H9 (cell line): Measurements from ENCODE around the gene STK26. TPM values are rescaled to one million over a fixed set of nuclear protein-coding genes. Genes with fewer than 3 reads are reported as not detected.

ENCODE experiments used
- DNase-seq: peaks from one replicate; pipeline ENCODE4 v3.0.0-alpha.2; 2017
- H2AFZ ChIP-seq: one replicate; pipeline ENCODE4 v1.6.1; 2013; ENCODE audit warnings: mild to moderate bottlenecking, low read length, control low read depth, moderate library complexity
- H2AK5ac ChIP-seq: 2 replicates; pipeline ENCODE4 v1.6.1; 2013; ENCODE audit warnings: low read length, control low read depth, mixed read lengths; ENCODE audit not compliant: insufficient read length
- H2BK120ac ChIP-seq: one replicate; pipeline ENCODE4 v1.6.1; 2013; ENCODE audit warnings: low read depth, mild to moderate bottlenecking, low read length, control low read depth, inconsistent platforms; ENCODE audit not compliant: poor library complexity, severe bottlenecking
- H2BK12ac ChIP-seq: 2 replicates; pipeline ENCODE4 v1.6.1; 2013; ENCODE audit warnings: low read length, control low read depth, mixed read lengths, low read depth; ENCODE audit not compliant: insufficient read length
- H2BK15ac ChIP-seq: 2 replicates; pipeline ENCODE4 v1.6.1; 2013; ENCODE audit warnings: low read depth, low read length, control low read depth
- H2BK20ac ChIP-seq: one replicate; pipeline ENCODE4 v1.6.1; 2013; ENCODE audit warnings: low read depth, mild to moderate bottlenecking, low read length, control low read depth, inconsistent platforms; ENCODE audit not compliant: poor library complexity, severe bottlenecking
- H2BK5ac ChIP-seq: 2 replicates; pipeline ENCODE4 v1.6.1; 2013; ENCODE audit warnings: low read length, control low read depth, mixed read lengths; ENCODE audit not compliant: insufficient read length
- H3K14ac ChIP-seq: 2 replicates; pipeline ENCODE4 v1.6.1; 2013; ENCODE audit warnings: low read length, control low read depth; ENCODE audit not compliant: insufficient read depth
- H3K18ac ChIP-seq: 2 replicates; pipeline ENCODE4 v1.6.1; 2013; ENCODE audit warnings: low read depth, mild to moderate bottlenecking, mixed read lengths, low read length, control low read depth; ENCODE audit not compliant: insufficient read length
- H3K23ac ChIP-seq: 2 replicates; pipeline ENCODE4 v1.6.1; 2013; ENCODE audit warnings: low read length, control low read depth, mixed read lengths, low read depth; ENCODE audit not compliant: insufficient read length
- H3K23me2 ChIP-seq: 2 replicates; pipeline ENCODE4 v1.6.1; 2013; ENCODE audit warnings: low read depth, mild to moderate bottlenecking, mixed read lengths, low read length, control low read depth; ENCODE audit not compliant: insufficient read length, poor library complexity, severe bottlenecking
- H3K27ac ChIP-seq: 2 replicates; pipeline ENCODE4 v1.5.1; 2013; ENCODE audit warnings: low read length, control low read depth, mixed read lengths, low read depth; ENCODE audit not compliant: insufficient read length
- H3K27me3 ChIP-seq: 2 replicates; pipeline ENCODE4 v1.6.1; 2013; ENCODE audit warnings: low read length, control low read depth, inconsistent platforms; ENCODE audit not compliant: insufficient read depth
- H3K4ac ChIP-seq: 2 replicates; pipeline ENCODE4 v1.6.1; 2013; ENCODE audit warnings: low read depth, mild to moderate bottlenecking, control low read depth, inconsistent platforms, low read length, moderate library complexity
- H3K4me1 ChIP-seq: 2 replicates; pipeline ENCODE4 v1.6.1; 2013; ENCODE audit warnings: low read length, control low read depth, inconsistent platforms; ENCODE audit not compliant: insufficient read depth
- H3K4me2 ChIP-seq: 2 replicates; pipeline ENCODE4 v1.6.1; 2013; ENCODE audit warnings: low read length, control low read depth, mixed read lengths; ENCODE audit not compliant: insufficient read length, insufficient read depth
- H3K56ac ChIP-seq: 2 replicates; pipeline ENCODE4 v1.6.1; 2013; ENCODE audit warnings: low read depth, mild to moderate bottlenecking, mixed read lengths, low read length, control low read depth; ENCODE audit not compliant: insufficient read length
- H3K79me1 ChIP-seq: 2 replicates; pipeline ENCODE4 v1.6.1; 2013; ENCODE audit warnings: low read depth, mild to moderate bottlenecking, moderate library complexity, low read length, control low read depth, inconsistent platforms; ENCODE audit not compliant: insufficient read depth, poor library complexity, severe bottlenecking
- H3K79me2 ChIP-seq: 2 replicates; pipeline ENCODE4 v1.6.1; 2013; ENCODE audit warnings: low read length, control low read depth, inconsistent platforms; ENCODE audit not compliant: insufficient read depth
- H3K9ac ChIP-seq: 2 replicates; pipeline ENCODE4 v1.6.1; 2013; ENCODE audit warnings: low read length, control low read depth, mixed read lengths; ENCODE audit not compliant: insufficient read length; ENCODE audit errors: extremely low read depth
- H3K9me3 ChIP-seq: one replicate; pipeline ENCODE4 v1.6.1; 2013; ENCODE audit warnings: low read depth, low read length, inconsistent platforms; ENCODE audit not compliant: control insufficient read depth
- H3T11ph ChIP-seq: one replicate; pipeline ENCODE4 v1.6.1; 2013; ENCODE audit warnings: mild to moderate bottlenecking, low read length, control low read depth, inconsistent platforms
- H4K20me1 ChIP-seq: one replicate; pipeline ENCODE4 v1.6.1; 2013; ENCODE audit not compliant: control insufficient read depth, insufficient read length, insufficient read depth
- H4K5ac ChIP-seq: 2 replicates; pipeline ENCODE4 v1.6.1; 2013; ENCODE audit warnings: low read depth, mild to moderate bottlenecking, mixed read lengths, low read length, control low read depth; ENCODE audit not compliant: insufficient read length
- H4K8ac ChIP-seq: replicated peaks from 2 replicates; pipeline ENCODE4 v1.6.1; 2013; ENCODE audit warnings: low read length, control low read depth, mixed read lengths, low read depth; ENCODE audit not compliant: insufficient read length
- H4K91ac ChIP-seq: 2 replicates; pipeline ENCODE4 v1.6.1; 2013; ENCODE audit warnings: low read depth, mild to moderate bottlenecking, moderate library complexity, mixed read lengths, low read length, control low read depth; ENCODE audit not compliant: insufficient read length
- H3K27ac Mint-ChIP-seq, 3 experiments: 2 replicates in 2 of 3; 3 replicates in 1 of 3; pipeline ENCODE4 v1.8.0; 2020 to 2021; ENCODE audit warnings: mixed read lengths in 3 of 3, mild to moderate bottlenecking in 1 of 3, moderate library complexity in 1 of 3
- H3K27me3 Mint-ChIP-seq: 2 replicates; pipeline ENCODE4 v1.8.0; 2021; ENCODE audit warnings: low read depth, mild to moderate bottlenecking, moderate library complexity, mixed read lengths
- H3K36me3 Mint-ChIP-seq, 3 experiments: 2 replicates in 2 of 3; 3 replicates in 1 of 3; pipeline ENCODE4 v1.8.0; 2020 to 2021; ENCODE audit warnings: low read depth in 3 of 3, mixed read lengths in 3 of 3; ENCODE audit not compliant: insufficient read depth in 1 of 3
- H3K4me1 Mint-ChIP-seq, 2 experiments: 2 replicates each; pipeline ENCODE4 v1.8.0; 2020; ENCODE audit warnings: mixed read lengths in 2 of 2
- H3K4me3 Mint-ChIP-seq, 2 experiments: 2 replicates in 1 of 2; 3 replicates in 1 of 2; pipeline ENCODE4 v1.8.0; 2020 to 2021; ENCODE audit warnings: mild to moderate bottlenecking in 2 of 2, mixed read lengths in 2 of 2, moderate library complexity in 1 of 2
- H3K9me3 Mint-ChIP-seq, 2 experiments: 2 replicates in 1 of 2; 3 replicates in 1 of 2; pipeline ENCODE4 v1.8.0; 2020; ENCODE audit warnings: mild to moderate bottlenecking in 2 of 2, mixed read lengths in 2 of 2, moderate library complexity in 1 of 2
- CTCF ChIP-seq: fragments of 200-600 bp; sonication (generic); conservative IDR thresholded peaks from 3 replicates; pipeline ENCODE4 v1.8.0; 2021; ENCODE audit warnings: antibody characterized with exemption, mild to moderate bottlenecking
- WGBS: extraction: QIAGEN DNeasy Blood & Tissue Kit; methylation state at CpG from one replicate; pipeline ENCODE4 v1.1.7; 2013; ENCODE audit warnings: missing lambda C conversion rate, low lambda C conversion rate, mixed read lengths; ENCODE audit not compliant: insufficient read length; ENCODE audit errors: extremely low coverage; 5-methylcytosine and 5-hydroxymethylcytosine counted together
- total RNA-seq: library from RNA; stranded (reverse); gene quantifications from 2 replicates; pipeline ENCODE4 v1.2.1, GENCODE V29; 2021

Gene STK26
- total RNA-seq, 1 experiment from 2014 or later, result 99.2 TPM

DNA sequence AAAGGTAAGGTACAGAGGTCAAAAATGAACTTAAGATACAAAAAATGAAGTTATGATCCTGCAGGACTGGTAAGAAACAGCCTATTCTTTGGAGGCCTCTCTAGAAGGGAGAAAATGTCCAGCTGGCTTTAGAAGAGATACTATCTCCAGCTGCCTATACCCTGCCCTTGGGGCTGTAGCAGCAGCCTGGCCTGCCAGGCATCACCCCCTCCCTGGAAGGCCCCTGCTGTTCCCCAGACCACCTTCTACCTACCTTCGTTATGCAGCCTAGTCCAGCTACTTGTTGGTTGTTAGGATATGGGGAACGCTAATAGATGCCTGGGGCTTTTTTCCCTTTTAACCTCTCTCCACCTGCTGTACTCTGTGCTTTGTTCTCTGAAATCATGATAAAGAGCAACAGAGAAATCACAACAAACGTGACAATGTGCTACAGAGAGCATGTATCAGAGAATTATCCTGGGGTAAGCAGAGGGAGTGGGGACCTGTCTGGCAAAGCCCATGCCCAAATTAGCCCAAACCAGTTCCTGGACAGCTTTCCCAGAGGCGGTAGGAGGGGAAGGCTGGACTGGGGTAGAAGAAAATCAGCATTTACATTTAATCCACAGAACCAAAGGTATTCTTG, 70.2 kb downstream of the STK26 start:
- Histone ChIP-seq H4K91ac (no peak overlapping the region), H3K27me3 (no peaks in the 10 kb centered on the region), H3K14ac (no peak overlapping the region), H4K20me1 (no peaks in the 10 kb centered on the region), H3K79me1 (no peaks in the 10 kb centered on the region), H3K9ac (no peak overlapping the region), H2BK15ac (no peak overlapping the region), H3K27ac (no peak overlapping the region), H3K4me1 (no peaks in the 10 kb centered on the region), H2BK120ac (no peak overlapping the region), H3K18ac (no peak overlapping the region), H3K79me2 (no peaks in the 10 kb centered on the region), H4K5ac (no peak overlapping the region), H3K56ac (no peak overlapping the region), H3K23me2 (no peaks in the 10 kb centered on the region), H3K4ac (no peak overlapping the region), H2BK20ac (no peak overlapping the region), H3K23ac (no peak overlapping the region), H2AFZ (no peak overlapping the region), H4K8ac (no peak overlapping the region), H2AK5ac (no peak overlapping the region), H3T11ph (no peak overlapping the region), H2BK12ac (no peak overlapping the region), H2BK5ac (no peak overlapping the region), H3K9me3 (no peaks in the 10 kb centered on the region), H3K4me2 (no peak overlapping the region)
- H3K36me3 Mint-ChIP-seq, result no peaks in the 10 kb centered on the region
- peaks cover 4% of the 10 kb centered on the region; the same call in 1 of the 2 replicates for H3K27me3 Mint-ChIP-seq
- H3K9me3 Mint-ChIP-seq, result no peaks in the 10 kb centered on the region
- TF ChIP-seq CTCF, result no peak
- WGBS, result no CpG with 5 or more reads among the region's 4 CpGs
- H3K4me3 Mint-ChIP-seq, result no peak overlapping the region
- DNase-seq, result no peak
- no peak overlapping the region; a peak in 1 of 7 replicates for H3K27ac Mint-ChIP-seq
- peaks cover 0 to 7% of the 10 kb centered on the region in 2 experiments; a peak in 2 of 4 replicates for H3K4me1 Mint-ChIP-seq
